Pulmonary artery endothelial cell (primary cell): ENCODE measurements around the gene NINJ2. TPM values are rescaled to one million over a fixed set of nuclear protein-coding genes. Genes with fewer than 3 reads are reported as not detected.

Experiments
- DNase-seq: peaks from one replicate; pipeline ENCODE4 v3.0.0-alpha.2; 2011; ENCODE audit warnings: low read depth, low spot score
- total RNA-seq: library from RNA; depleted of rRNA; stranded (reverse); fragments of >200 nt; gene quantifications from 2 replicates; pipeline ENCODE4 v1.2.3, GENCODE V29; 2014

The NINJ2 gene
- total RNA-seq, 1 donor from 2014 or later: 0.66 TPM

GRCh38 chr12:570435-570920, 92.8 kb downstream of the NINJ2 start:
- peak; percentile 49 for DNase-seq

GRCh38 chr12:569803-570434, 93.3 kb downstream of the NINJ2 start:
- DNase-seq: peak; percentile 20

GRCh38 chr12:569091-569676, 94.1 kb downstream of the NINJ2 start:
- no peak for DNase-seq

GRCh38 chr12:568486-568885, 94.8 kb downstream of the NINJ2 start:
- no peak for DNase-seq

GRCh38 chr12:565589-566105, 97.6 kb downstream of the NINJ2 start:
- no peak for DNase-seq

GRCh38 chr12:565161-565560, 98.1 kb downstream of the NINJ2 start:
- DNase-seq: no peak

- no peak for DNase-seq
Observed at GRCh38 chr12:563787-564298, 99.4 kb downstream of the NINJ2 start.

GRCh38 chr12:563250-563781, 99.9 kb downstream of the NINJ2 start:
- DNase-seq: no peak

- DNase-seq: no peak
Observed at GRCh38 chr12:562634-563033, 100.6 kb downstream of the NINJ2 start.

GRCh38 chr12:561908-562593, 101.2 kb downstream of the NINJ2 start:
- no peak for DNase-seq

- DNase-seq: no peak
Observed at GRCh38 chr12:561391-561705, 101.9 kb downstream of the NINJ2 start.

- no peak for DNase-seq
Observed at GRCh38 chr12:560691-561390, 102.4 kb downstream of the NINJ2 start.

GRCh38 chr12:559906-560455, 103.3 kb downstream of the NINJ2 start:
- DNase-seq: no peak

GRCh38 chr12:559208-559905, 103.9 kb downstream of the NINJ2 start:
- DNase-seq: no peak

GRCh38 chr12:558580-558979, 104.7 kb downstream of the NINJ2 start:
- no peak for DNase-seq

GRCh38 chr12:556498-556897, 106.7 kb downstream of the NINJ2 start:
- DNase-seq: no peak

GRCh38 chr12:554001-554285, 109.3 kb downstream of the NINJ2 start:
- no peak for DNase-seq

- DNase-seq: no peak
Observed at GRCh38 chr12:553216-554000, 109.8 kb downstream of the NINJ2 start.

- no peak for DNase-seq
Observed at GRCh38 chr12:552466-552865, 110.8 kb downstream of the NINJ2 start.
